Measurements from ENCODE around the gene CDCA5. TPM values are rescaled to one million over a fixed set of nuclear protein-coding genes. Genes with fewer than 3 reads are reported as not detected.

Gene CDCA5
- polyA plus RNA-seq, 1 of the 3 experiments (the other 2 are of a cell fraction), result 16.3 TPM

GRCh38 chr11:65059959-65060824 lies 23.6 kb downstream of the CDCA5 start:
- Histone ChIP-seq H3F3A (replicated peaks; ENCODE audit: insufficient read depth) (peaks cover 3% of the 10 kb centered on the region), H3K4me2 (no peak overlapping the region), H2AFZ (ENCODE audit: low read depth) (no peak overlapping the region), H3K27ac (ENCODE audit: low read depth in 2 of 2, low read length in 1 of 2) (no peak overlapping the region), H3K9me2 (no peaks in the 10 kb centered on the region), H3K9me3 (no peaks in the 10 kb centered on the region), H3K4me3 (ENCODE audit: low read depth in 2 of 2, low read length in 1 of 2) (no peak overlapping the region), H3K79me2 (ENCODE audit: insufficient read depth) (no peaks in the 10 kb centered on the region), H4K20me1 (ENCODE audit: insufficient read depth) (no peaks in the 10 kb centered on the region), H3K4me1 (ENCODE audit: control insufficient read depth in 1 of 2, insufficient read depth in 2 of 2, low read depth in 1 of 2, low read length in 1 of 2) (no peaks in the 10 kb centered on the region; a peak in 1 of 4 replicates), H3K9ac (no peak overlapping the region), H3K36me3 (replicated peaks in 1 of 2; ENCODE audit: control insufficient read depth in 1 of 2, insufficient read depth in 2 of 2, low read length in 1 of 2) (no peaks in the 10 kb centered on the region), H3K27me3 (ENCODE audit: insufficient read depth) (no peaks in the 10 kb centered on the region)
- no peak for TF ChIP-seq EZH2phosphoT487 (IDR thresholded peaks at IDR 0.05; ENCODE audit: borderline replicate concordance, low read depth)
- no peak for TF ChIP-seq GABPA (IDR thresholded peaks at IDR 0.05; ENCODE audit: low read depth)
- no peak for TF ChIP-seq TEAD4 (IDR thresholded peaks at IDR 0.05; ENCODE audit: borderline replicate concordance, insufficient read depth)
- no peak for TF ChIP-seq JUND (IDR thresholded peaks at IDR 0.05)
- TF ChIP-seq RCOR1 (IDR thresholded peaks at IDR 0.05; ENCODE audit: low read length), result no peak
- TF ChIP-seq NFIC (IDR thresholded peaks at IDR 0.05; ENCODE audit: borderline replicate concordance), result no peak
- TF ChIP-seq REST (IDR thresholded peaks at IDR 0.05; ENCODE audit: low read depth, low read length), result no peak
- no peak for TF ChIP-seq ZBTB33 (IDR thresholded peaks at IDR 0.05; ENCODE audit: borderline replicate concordance, low read depth)
- TF ChIP-seq RFX5 (IDR thresholded peaks at IDR 0.05; ENCODE audit: low read length), result no peak
- TF ChIP-seq TAF1 (IDR thresholded peaks at IDR 0.05; ENCODE audit: borderline replicate concordance, low read depth, low read length), result no peak
- no peak for DNase-seq
- POLR2A ChIA-PET, result no interaction called here
- 17% methylated on average over 7 of the region's 10 CpGs for WGBS (ENCODE audit: low lambda C conversion rate)
- CTCF ChIA-PET, result interaction anchor here (1.2 kb wide), 1 partner anchor 47 kb away, joined by 5 read pairs; the partner anchor contains the start of gene ARL2

Data from SK-N-SH (cell line).